Tibial nerve (tissue), 3 donors: ENCODE results near the gene PDE3A.

ENCODE experiments used
- POLR2A ChIP-seq, 2 donors: fragments of 450-650 bp; IDR thresholded peaks; one replicate each; pipeline ENCODE4 v1.6.1; 2017; ENCODE audit warnings: antibody characterized with exemption in 2 of 2, mild to moderate bottlenecking in 2 of 2, moderate library complexity in 2 of 2
- TF ChIP-seq, protein P1 (sequence below), 5 experiments: fragments of 200-600 bp in 3 of 5; fragments of 450-650 bp in 2 of 5; sonication (generic) in 3 of 5; IDR thresholded peaks; one replicate each; pipeline ENCODE4 v1.5.1; 2016 to 2019; ENCODE audit warnings: antibody characterized with exemption in 5 of 5, mild to moderate bottlenecking in 3 of 5, moderate library complexity in 2 of 5

DNA sequence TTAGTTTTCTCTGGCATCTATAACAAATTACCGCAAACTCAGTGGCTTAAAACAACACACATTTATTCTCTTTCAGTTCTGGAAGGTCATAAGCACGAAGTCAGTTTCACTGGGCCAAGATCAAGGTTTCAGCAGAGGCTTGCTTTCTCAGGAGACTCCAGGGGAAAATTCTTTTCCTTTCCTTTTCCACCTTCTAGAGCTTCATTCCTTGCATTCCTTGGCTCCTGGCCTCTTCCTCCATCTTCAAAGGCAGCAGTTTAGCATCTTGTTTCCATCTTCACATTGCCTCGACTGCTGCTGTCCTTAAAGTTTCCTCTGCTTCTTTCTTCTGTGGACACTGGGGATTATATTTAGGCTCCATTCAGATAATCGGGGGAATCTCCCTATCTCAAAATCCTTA, 106.1 kb downstream of the PDE3A start:
- no peak for TF ChIP-seq POLR2A (IDR thresholded peaks at IDR 0.05)
- TF ChIP-seq, protein P1, sequence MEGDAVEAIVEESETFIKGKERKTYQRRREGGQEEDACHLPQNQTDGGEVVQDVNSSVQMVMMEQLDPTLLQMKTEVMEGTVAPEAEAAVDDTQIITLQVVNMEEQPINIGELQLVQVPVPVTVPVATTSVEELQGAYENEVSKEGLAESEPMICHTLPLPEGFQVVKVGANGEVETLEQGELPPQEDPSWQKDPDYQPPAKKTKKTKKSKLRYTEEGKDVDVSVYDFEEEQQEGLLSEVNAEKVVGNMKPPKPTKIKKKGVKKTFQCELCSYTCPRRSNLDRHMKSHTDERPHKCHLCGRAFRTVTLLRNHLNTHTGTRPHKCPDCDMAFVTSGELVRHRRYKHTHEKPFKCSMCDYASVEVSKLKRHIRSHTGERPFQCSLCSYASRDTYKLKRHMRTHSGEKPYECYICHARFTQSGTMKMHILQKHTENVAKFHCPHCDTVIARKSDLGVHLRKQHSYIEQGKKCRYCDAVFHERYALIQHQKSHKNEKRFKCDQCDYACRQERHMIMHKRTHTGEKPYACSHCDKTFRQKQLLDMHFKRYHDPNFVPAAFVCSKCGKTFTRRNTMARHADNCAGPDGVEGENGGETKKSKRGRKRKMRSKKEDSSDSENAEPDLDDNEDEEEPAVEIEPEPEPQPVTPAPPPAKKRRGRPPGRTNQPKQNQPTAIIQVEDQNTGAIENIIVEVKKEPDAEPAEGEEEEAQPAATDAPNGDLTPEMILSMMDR (IDR thresholded peaks at IDR 0.05) = no peak
